Activated CD4-positive, alpha-beta T cell treated with anti-CD3 and anti-CD28 coated beads, Interleukin-2, amount 10 ng/mL, durations not matched to agents 24 days and 14 days (primary cell): ENCODE results near the gene ARHGAP24. TPM values are rescaled to one million over a fixed set of nuclear protein-coding genes. Genes with fewer than 3 reads are reported as not detected.

ENCODE experiments used
- DNase-seq: peaks from one replicate; pipeline ENCODE4 v3.0.0; 2022
- H3K27ac Mint-ChIP-seq: one replicate; pipeline ENCODE4 v1.8.0; 2022; ENCODE audit warnings: mild to moderate bottlenecking, mixed read lengths
- H3K27me3 Mint-ChIP-seq: one replicate; pipeline ENCODE4 v1.8.0; 2022; ENCODE audit warnings: mixed read lengths
- H3K36me3 Mint-ChIP-seq: one replicate; pipeline ENCODE4 v1.8.0; 2022; ENCODE audit warnings: low read depth, mild to moderate bottlenecking, mixed read lengths
- H3K4me1 Mint-ChIP-seq: one replicate; pipeline ENCODE4 v1.8.0; 2021; ENCODE audit warnings: mixed read lengths
- H3K4me3 Mint-ChIP-seq: one replicate; pipeline ENCODE4 v1.8.0; 2022; ENCODE audit warnings: mild to moderate bottlenecking, moderate library complexity, mixed read lengths
- H3K9me3 Mint-ChIP-seq: one replicate; pipeline ENCODE4 v1.8.0; 2021; ENCODE audit warnings: mixed read lengths
- intact Hi-C: fragments of 100-400 bp; cut with micrococcal nuclease; formaldehyde crosslinking; loops from one replicate; pipeline ENCODE4 v1.15.1; 2023
- total RNA-seq: library from RNA; stranded (reverse); gene quantifications from 2 replicates; pipeline ENCODE4 v1.2.3, GENCODE V29; 2022

ARHGAP24 gene
- total RNA-seq, 1 donor from 2014 or later, result not detected

GRCh38 chr4:85457752-85458467 lies 17.0 kb upstream of the ARHGAP24 start:
- H3K4me3 Mint-ChIP-seq, result no peak overlapping the region
- no peaks in the 10 kb centered on the region for H3K9me3 Mint-ChIP-seq
- no peaks in the 10 kb centered on the region for H3K4me1 Mint-ChIP-seq
- DNase-seq, result no peak
- no peaks in the 10 kb centered on the region for H3K36me3 Mint-ChIP-seq
- H3K27ac Mint-ChIP-seq, result no peak overlapping the region
- intact Hi-C loops, result no loop called here
- no peaks in the 10 kb centered on the region for H3K27me3 Mint-ChIP-seq

- intact Hi-C loops, result no loop called here
- DNase-seq, result no peak
- no peak overlapping the region for H3K4me3 Mint-ChIP-seq
- H3K27ac Mint-ChIP-seq, result no peak overlapping the region
- no peaks in the 10 kb centered on the region for H3K27me3 Mint-ChIP-seq
- H3K36me3 Mint-ChIP-seq, result no peaks in the 10 kb centered on the region
- H3K4me1 Mint-ChIP-seq, result no peaks in the 10 kb centered on the region
- H3K9me3 Mint-ChIP-seq, result no peaks in the 10 kb centered on the region
These were observed 15.2 kb upstream of the ARHGAP24 start for GRCh38 chr4:85459736-85460135.

GRCh38 chr4:85474356-85474755 lies 594 bp upstream of the ARHGAP24 start:
- Mint-ChIP-seq H3K36me3 (no peaks in the 10 kb centered on the region), H3K27ac (no peak overlapping the region), H3K27me3 (peaks cover 25% of the 10 kb centered on the region), H3K9me3 (no peaks in the 10 kb centered on the region), H3K4me1 (no peaks in the 10 kb centered on the region), H3K4me3 (no peak overlapping the region)
- intact Hi-C loops, result no loop called here
- no peak for DNase-seq

GRCh38 chr4:85475631-85476233 lies 782 bp downstream of the ARHGAP24 start:
- intact Hi-C loops, result no loop called here
- DNase-seq, result no peak
- Mint-ChIP-seq H3K27ac (no peak overlapping the region), H3K4me3 (no peak overlapping the region), H3K36me3 (no peaks in the 10 kb centered on the region), H3K27me3 (peaks cover 25% of the 10 kb centered on the region), H3K9me3 (no peaks in the 10 kb centered on the region), H3K4me1 (no peaks in the 10 kb centered on the region)

- intact Hi-C loops, result no loop called here
- DNase-seq, result no peak
- Mint-ChIP-seq H3K9me3 (no peaks in the 10 kb centered on the region), H3K4me3 (no peak overlapping the region), H3K36me3 (no peaks in the 10 kb centered on the region), H3K27me3 (peaks cover 25% of the 10 kb centered on the region), H3K4me1 (no peaks in the 10 kb centered on the region), H3K27ac (no peak overlapping the region)
These were observed 1.4 kb downstream of the ARHGAP24 start for GRCh38 chr4:85476381-85476780.

- H3K4me1 Mint-ChIP-seq, result no peaks in the 10 kb centered on the region
- intact Hi-C loops, result no loop called here
- H3K36me3 Mint-ChIP-seq, result no peaks in the 10 kb centered on the region
- no peaks in the 10 kb centered on the region for H3K9me3 Mint-ChIP-seq
- peaks cover 23% of the 10 kb centered on the region for H3K27me3 Mint-ChIP-seq
- H3K27ac Mint-ChIP-seq, result no peak overlapping the region
- DNase-seq, result no peak
- no peak overlapping the region for H3K4me3 Mint-ChIP-seq
These were observed 2.6 kb downstream of the ARHGAP24 start for GRCh38 chr4:85477534-85477933.

GRCh38 chr4:85478576-85478975 lies 3.6 kb downstream of the ARHGAP24 start:
- H3K9me3 Mint-ChIP-seq, result no peaks in the 10 kb centered on the region

GRCh38 chr4:85482010-85482738 lies 7.2 kb downstream of the ARHGAP24 start:
- peaks cover 2% of the 10 kb centered on the region for H3K27me3 Mint-ChIP-seq
- no peak for DNase-seq
- H3K9me3 Mint-ChIP-seq, result no peaks in the 10 kb centered on the region
- no peak overlapping the region for H3K27ac Mint-ChIP-seq
- H3K4me3 Mint-ChIP-seq, result no peak overlapping the region
- intact Hi-C loops, result no loop called here
- H3K36me3 Mint-ChIP-seq, result no peaks in the 10 kb centered on the region
- H3K4me1 Mint-ChIP-seq, result no peaks in the 10 kb centered on the region

More at GRCh38 chr4:85478576-85478975, 3.6 kb downstream of the ARHGAP24 start:
- H3K36me3 Mint-ChIP-seq, result no peaks in the 10 kb centered on the region
- no peak overlapping the region for H3K27ac Mint-ChIP-seq
- peaks cover 22% of the 10 kb centered on the region for H3K27me3 Mint-ChIP-seq
- DNase-seq, result no peak
- no peaks in the 10 kb centered on the region for H3K4me1 Mint-ChIP-seq
- H3K4me3 Mint-ChIP-seq, result no peak overlapping the region
- intact Hi-C loops, result no loop called here

- Mint-ChIP-seq H3K4me3 (no peak overlapping the region), H3K36me3 (no peaks in the 10 kb centered on the region), H3K27ac (no peak overlapping the region), H3K27me3 (no peaks in the 10 kb centered on the region), H3K4me1 (no peaks in the 10 kb centered on the region), H3K9me3 (no peaks in the 10 kb centered on the region)
- intact Hi-C loops, result no loop called here
- no peak for DNase-seq
These were observed 11.6 kb downstream of the ARHGAP24 start for GRCh38 chr4:85486425-85487086.

GRCh38 chr4:85488416-85488815 lies 13.5 kb downstream of the ARHGAP24 start:
- DNase-seq, result no peak
- Mint-ChIP-seq H3K4me1 (no peaks in the 10 kb centered on the region), H3K4me3 (no peak overlapping the region), H3K27me3 (no peaks in the 10 kb centered on the region), H3K9me3 (no peaks in the 10 kb centered on the region), H3K36me3 (no peaks in the 10 kb centered on the region), H3K27ac (no peak overlapping the region)
- intact Hi-C loops, result no loop called here

- no peaks in the 10 kb centered on the region for H3K36me3 Mint-ChIP-seq
- H3K27ac Mint-ChIP-seq, result no peak overlapping the region
- intact Hi-C loops, result no loop called here
- H3K4me1 Mint-ChIP-seq, result no peaks in the 10 kb centered on the region
- no peak for DNase-seq
- no peaks in the 10 kb centered on the region for H3K27me3 Mint-ChIP-seq
- no peaks in the 10 kb centered on the region for H3K9me3 Mint-ChIP-seq
- H3K4me3 Mint-ChIP-seq, result no peak overlapping the region
These were observed 14.5 kb downstream of the ARHGAP24 start for GRCh38 chr4:85489273-85489981.

- H3K27ac Mint-ChIP-seq, result no peak overlapping the region
- H3K4me1 Mint-ChIP-seq, result no peaks in the 10 kb centered on the region
- no peaks in the 10 kb centered on the region for H3K27me3 Mint-ChIP-seq
- intact Hi-C loops, result no loop called here
- H3K9me3 Mint-ChIP-seq, result no peaks in the 10 kb centered on the region
- DNase-seq, result no peak
- no peak overlapping the region for H3K4me3 Mint-ChIP-seq
- H3K36me3 Mint-ChIP-seq, result no peaks in the 10 kb centered on the region
These were observed 16.6 kb downstream of the ARHGAP24 start for GRCh38 chr4:85491527-85491926.

GRCh38 chr4:85492336-85492735 lies 17.4 kb downstream of the ARHGAP24 start:
- H3K9me3 Mint-ChIP-seq, result no peaks in the 10 kb centered on the region
- no peak overlapping the region for H3K4me3 Mint-ChIP-seq
- no peaks in the 10 kb centered on the region for H3K27me3 Mint-ChIP-seq
- intact Hi-C loops, result no loop called here
- DNase-seq, result no peak
- H3K36me3 Mint-ChIP-seq, result no peaks in the 10 kb centered on the region
- H3K4me1 Mint-ChIP-seq, result no peaks in the 10 kb centered on the region
- no peak overlapping the region for H3K27ac Mint-ChIP-seq
